GM04504 (cell line): ENCODE measurements around the gene DMPK.

Experiments
- DNase-seq: peaks from one replicate; pipeline ENCODE4 v3.0.0-alpha.2; 2012; ENCODE audit warnings: low read depth

The DMPK gene, protein sequence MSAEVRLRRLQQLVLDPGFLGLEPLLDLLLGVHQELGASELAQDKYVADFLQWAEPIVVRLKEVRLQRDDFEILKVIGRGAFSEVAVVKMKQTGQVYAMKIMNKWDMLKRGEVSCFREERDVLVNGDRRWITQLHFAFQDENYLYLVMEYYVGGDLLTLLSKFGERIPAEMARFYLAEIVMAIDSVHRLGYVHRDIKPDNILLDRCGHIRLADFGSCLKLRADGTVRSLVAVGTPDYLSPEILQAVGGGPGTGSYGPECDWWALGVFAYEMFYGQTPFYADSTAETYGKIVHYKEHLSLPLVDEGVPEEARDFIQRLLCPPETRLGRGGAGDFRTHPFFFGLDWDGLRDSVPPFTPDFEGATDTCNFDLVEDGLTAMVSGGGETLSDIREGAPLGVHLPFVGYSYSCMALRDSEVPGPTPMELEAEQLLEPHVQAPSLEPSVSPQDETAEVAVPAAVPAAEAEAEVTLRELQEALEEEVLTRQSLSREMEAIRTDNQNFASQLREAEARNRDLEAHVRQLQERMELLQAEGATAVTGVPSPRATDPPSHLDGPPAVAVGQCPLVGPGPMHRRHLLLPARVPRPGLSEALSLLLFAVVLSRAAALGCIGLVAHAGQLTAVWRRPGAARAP

DNA sequence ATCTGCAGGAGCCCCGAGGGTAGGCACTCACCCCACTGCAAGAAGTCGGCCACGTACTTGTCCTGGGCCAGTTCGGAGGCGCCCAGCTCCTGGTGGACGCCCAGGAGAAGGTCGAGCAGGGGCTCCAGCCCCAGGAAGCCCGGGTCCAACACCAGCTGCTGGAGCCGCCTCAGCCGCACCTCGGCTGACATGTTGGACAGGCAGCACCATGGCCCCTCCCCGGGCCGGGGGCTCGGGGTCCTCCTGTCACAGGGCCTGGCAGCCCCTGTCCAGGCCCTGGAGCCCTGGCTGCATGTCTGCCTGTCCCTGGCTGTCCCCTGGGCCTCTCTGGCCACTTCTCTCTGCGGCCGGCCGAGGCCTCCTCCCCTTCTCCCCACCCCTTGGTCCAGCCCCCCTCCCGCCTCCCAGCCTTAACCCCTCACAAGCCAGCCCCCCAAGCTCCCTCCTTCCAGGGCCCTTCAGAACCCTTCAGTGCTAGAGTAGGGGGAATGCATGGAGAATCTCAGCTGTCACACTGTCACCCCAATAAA, at the start of gene DMPK:
TSS of gene DMPK (minus strand) at position 329 of the 530 bp plus-strand sequence. CDS start at position 191, 138 bp downstream.
- no peak for DNase-seq

DNA sequence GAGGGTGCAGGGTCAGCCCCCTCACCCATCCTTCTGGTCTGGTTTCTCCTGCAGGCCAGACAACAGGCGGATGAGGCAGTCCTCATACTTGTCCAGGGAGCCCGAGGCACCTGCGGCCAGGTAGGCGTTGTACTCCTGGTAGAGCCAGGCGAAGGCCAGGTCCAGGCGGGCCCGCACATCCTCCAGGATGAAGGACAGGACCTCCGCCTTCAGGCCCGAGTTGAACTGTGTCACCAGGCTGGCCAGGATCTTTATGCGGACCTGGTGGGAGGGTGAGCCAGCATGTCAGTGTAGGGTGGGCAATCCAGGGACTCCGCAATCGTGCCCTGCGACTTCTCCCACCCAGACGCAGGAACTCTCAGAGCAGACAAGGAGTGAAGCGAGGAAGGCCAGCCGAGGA, 46.7 kb upstream of the DMPK start:
- DNase-seq, result no peak

DNA sequence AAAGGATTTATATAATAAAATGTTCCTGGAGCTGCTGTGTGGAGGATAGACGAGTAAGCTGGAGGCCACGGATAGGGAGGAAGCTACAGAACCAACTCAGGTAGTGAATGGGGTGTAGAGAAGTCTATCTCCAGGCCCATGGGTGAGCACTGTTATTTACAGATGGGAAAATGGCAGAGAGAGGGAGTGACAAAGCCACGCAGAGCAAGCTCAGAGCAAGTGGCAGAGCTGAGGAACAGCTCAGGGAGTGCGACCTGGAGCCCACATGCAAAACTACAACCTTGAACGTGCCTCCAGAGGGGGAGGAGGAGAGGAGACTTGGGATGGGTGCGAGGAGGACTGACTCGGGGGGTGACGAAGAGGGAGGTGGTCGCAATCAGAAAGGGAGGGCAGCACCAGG, 46.2 kb upstream of the DMPK start:
- DNase-seq, result no peak

DNA sequence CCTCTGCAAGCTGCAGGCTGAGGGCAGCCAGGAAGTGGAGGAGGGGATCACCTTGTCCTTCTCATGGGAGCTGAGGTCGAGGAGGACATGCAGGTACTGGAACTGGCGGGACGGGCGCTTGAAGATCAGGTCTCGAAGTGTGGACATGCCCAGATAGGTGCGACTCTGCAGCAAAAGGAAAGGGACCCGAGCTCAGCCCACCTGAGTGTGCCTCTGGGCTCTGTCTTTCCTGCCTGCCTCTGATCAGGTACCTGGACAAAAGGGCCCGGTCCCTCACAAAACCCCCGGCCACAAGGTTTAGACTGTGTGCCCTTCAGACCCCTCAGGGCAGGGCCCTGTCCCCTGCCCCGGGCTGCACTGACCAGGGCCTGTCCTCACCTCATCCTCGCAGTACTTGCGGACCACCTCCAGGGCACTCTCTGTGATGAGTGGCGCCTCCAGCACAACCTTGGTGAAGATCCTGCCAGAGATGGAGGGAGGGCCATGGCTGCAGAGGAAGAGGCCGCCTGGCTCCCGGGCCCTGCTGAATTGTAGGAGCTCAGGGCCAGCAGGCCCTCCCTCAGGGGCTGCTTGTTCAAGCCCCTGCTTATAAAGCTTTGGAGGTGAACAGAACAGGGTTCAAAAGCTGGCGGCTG, 45.3 kb upstream of the DMPK start:
- no peak for DNase-seq

DNA sequence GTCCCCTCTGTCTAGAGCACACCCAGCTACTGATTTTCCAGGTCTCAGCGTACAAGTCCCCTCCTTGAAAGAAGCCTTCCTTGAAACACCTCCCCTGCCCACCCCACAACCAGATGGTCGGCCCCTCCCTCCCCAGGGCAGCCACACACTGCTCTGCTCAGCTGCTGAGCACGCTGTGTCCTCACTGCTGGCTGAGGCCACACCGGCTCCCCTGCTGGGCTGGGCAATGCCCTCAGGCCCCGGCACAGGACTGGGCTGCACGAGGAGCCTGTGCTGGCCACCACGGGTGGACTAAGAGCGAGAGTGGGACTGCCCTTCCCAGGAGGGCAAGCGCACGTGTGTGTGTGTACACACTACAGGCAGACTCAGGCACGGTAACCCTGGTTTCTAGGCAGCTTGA, 44.6 kb upstream of the DMPK start:
- DNase-seq, result no peak

DNA sequence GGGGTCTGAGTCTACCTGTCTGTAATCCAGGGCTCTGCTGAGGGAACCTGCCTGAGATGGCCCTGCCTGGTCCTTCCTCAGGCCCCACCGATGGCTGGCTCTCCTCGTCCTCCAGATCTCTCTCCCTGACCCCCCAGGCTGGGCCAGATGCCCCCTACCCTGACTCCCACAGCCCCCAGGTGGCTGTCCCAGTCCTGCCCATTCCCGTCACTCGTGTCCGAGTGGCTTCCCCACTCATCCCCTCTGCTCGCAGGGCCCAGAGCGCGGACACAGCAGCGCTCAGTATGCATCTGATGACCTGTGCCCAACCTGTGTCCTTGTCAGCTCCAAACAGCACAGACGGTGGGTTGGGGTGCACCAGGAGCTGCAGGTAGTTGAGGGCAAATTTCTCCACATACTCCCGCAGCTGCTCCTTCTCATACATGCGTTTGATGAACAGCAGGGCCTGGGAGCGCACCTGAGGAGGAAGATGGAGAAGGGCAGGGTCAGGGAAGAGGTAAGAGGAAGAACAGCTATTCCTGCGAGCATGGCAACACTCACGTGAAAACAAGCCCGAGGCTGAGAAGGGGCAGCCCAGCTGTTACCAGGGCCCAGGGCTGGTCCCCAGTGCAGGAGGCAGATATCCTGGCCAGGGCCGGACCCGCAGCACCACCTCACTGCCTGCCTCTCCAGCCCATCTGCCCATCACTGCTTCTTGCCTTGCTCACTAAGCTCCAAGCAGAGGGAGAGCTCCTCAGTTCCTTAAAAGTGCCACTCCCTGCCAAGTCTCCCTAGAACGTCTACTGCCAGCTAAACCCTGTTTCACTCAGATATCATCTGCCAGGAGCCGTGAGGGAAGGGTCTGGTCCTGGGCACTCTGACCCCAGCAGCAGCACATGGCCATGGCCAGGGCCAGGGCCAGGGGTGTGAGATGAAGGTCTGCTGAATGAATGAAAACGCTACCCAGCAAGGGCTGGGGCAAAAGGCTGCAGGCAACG, 43.9 kb upstream of the DMPK start:
- DNase-seq, result no peak

DNA sequence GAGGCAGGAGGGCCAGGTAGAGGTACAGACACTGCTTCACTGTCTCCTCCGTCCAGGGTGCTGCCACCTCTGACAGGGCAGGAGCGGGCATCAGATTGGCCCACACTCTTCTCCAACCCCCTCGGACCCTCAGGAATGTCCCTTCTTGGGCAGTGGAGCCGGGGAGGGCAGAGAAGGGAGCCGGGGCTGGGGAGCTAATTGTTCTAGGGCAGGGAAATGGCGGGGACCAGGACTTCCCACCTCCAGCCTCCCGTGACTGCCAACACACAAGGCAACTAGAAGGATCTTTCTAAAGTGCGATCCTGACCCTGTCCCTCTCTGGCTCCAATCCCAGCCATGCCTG, 42.9 kb upstream of the DMPK start:
- DNase-seq, result no peak

DNA sequence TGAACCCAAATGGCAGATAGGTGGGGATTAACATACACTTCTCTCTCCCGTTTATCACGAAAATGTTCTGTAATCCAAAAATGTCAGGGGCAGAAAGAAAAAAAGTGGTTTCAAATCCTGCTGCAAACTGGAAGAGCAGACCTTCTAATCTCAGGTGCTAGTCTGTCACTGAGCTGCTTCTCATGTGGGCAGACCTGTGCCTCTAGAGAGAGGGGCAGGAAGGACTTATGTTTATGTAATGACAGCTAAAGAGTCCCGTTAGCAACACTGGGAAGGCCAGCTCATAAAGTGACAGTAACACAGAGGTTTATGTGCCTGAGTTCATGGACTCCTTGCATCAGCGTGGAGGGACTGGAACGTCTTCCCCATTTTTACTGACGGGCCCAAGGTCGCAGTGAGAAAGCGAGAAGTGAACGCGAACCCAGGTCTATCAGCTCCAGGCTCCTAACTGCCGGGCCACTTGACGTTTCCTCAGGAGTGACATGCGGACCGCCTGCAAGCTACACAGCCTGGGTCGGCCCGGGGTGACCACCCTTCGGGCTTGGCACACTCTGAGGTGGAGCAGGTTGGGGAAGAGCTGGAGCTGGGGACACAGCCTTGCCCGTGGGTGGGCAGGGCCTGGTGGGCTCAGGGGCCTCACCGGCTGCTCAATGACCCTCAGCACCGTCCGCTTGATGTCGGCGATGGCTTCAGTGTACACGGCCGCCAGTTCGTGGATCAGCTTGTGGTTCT, 42.4 kb upstream of the DMPK start:
- no peak for DNase-seq

DNA sequence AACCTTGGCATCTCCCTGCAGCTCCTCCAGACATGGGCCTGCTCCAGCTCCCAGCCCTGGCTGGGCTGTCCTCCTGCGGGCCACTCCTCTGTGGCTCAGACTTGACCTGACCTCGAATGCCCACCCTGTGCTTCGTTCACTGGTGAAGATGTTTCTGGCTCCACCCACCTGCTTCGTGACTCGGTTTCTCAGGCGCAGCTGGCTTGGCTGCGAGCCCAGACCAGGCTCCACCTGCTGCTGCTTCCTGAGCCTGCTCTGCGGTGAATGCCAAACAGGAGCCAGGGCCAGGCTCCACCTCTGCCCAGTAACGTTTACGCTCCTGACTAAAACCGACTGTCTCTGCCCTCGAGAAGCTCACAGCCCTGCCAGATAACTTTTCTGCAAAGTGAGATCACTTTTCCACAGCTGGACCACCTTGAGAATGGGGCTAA, 41.8 kb upstream of the DMPK start:
- no peak for DNase-seq

DNA sequence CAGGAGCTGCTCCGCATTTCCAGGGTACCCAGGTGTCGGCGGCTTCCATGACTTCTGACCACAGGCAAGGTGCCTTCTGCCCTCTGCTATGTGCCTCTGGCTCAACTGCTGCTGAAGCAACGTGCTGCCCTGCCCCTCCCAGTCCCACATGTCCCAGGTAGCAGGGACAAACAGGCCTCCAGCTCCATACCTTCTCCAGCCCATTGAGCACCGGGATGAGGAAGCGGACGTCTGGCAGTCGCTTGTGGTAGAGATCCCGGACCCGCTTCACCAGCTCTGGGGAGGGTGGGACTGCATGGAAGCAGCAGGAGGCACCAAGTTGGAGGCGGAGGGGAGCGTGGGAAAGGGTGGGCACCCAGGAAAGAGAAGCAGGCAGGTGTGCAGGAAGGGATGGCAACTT, 40.9 kb upstream of the DMPK start:
- no peak for DNase-seq

DNA sequence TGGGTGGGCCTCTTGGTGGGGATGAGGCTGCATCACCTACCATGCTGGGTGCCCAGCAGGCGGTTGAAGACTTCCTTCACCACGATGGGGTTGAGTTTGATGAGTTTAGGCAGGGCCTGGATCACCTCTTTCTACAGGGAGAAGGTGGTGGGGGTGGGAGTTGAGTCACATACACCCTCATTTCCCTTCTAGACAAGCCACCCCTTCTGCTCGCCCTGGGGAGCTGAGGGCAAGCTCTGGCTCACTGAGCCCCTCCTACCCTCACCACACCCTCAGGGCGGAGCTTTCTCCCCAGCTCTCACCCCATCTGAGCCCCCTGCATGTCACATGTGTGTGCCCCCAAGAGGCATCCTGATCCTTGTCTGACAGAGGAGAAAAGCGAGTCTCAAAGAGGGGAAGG, 40.4 kb upstream of the DMPK start:
- DNase-seq, result no peak

DNA sequence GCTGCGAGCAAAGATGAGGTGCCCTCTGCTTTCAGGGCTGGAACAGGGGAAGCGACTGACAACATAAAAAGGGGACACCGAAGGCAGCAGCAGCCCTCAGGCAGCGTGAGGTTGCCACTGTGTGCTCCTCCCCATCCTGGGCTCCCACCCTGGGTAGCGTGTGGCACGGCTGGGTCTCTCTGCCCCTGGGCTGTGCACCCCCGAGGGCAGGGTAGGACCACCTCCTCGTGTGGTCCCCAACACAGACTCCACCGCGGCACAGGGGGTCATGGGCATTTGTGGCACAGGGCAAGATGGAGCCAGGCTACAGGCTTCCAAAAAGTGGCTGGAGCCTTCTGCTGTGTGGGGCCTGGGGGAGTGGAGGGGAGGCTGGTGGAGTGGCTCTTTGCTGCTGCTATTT, 39.3 kb upstream of the DMPK start:
- no peak for DNase-seq

DNA sequence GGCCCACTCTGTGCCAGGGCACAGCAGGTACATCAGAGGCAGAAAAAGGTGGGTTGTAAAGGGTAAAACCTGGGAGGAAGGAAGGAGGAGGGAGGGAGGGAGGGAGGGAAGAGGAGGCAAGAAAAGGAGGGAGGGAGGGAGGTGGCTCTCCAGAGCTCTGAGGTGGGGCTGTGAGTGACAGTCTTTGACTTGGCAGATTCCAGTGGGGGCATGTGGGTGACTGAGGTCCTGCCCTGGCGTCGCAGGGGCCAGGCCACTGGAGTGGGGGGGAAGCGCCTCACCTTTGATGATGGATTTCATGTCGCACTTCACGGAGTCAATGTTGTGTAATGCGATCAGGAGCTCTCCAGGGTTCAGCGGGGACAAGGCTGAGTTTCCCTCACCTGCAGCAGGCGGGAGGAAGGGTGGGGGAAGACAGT, 38.8 kb upstream of the DMPK start:
- DNase-seq, result no peak

DNA sequence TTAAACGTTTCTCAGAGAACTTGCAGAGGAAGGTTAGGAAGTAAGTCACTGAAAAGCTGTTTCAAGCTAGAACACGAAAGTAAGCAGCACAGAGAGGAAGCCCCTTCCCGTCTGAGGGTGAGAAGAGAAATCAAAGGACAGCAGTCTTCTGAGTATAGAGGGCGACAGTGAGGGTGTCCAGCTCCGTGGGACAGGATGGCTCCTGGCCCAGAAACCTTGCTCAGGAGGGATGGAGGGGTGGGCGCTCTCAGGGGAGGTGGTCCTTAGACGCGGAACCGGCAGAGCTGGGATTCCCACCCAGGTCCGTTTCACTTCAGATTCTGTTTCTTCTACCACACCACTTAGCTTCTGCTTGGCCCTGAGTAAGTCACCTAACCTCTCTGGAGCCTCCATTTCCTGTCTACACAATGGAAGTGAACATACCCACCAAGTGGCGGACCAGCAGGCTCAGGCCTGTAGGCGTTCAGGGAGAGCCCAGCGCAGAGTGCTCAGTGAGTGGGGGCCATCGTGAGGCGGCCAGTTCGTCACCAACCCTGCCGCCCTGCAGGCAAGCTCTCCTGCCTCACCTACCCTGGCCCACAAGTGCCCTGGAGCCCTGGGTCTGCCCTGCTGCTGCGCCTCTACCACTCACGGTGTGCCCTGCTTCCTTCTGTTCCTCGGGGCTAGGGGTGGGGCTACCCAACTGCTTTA, 38.3 kb upstream of the DMPK start:
- no peak for DNase-seq

DNA sequence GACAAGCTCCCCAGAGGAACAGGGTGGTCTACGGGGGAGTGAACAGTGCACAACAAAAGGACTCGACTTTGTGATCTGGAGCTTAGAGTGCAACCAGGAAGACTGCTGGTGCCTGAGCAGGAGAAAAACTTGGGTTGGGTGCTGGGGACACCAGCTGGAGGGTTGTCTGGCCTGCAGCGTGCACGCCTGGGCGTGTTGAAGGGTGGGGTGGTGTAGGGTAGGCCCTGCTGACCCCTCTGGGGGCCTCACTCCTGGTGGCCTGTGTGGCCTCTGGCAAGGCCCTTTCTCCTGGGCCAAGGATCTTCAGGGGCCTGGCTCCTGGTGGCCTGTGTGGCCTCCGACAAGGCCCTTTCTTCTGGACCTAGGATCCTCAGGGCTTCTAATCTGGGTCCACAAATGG, 37.5 kb upstream of the DMPK start:
- no peak for DNase-seq

DNA sequence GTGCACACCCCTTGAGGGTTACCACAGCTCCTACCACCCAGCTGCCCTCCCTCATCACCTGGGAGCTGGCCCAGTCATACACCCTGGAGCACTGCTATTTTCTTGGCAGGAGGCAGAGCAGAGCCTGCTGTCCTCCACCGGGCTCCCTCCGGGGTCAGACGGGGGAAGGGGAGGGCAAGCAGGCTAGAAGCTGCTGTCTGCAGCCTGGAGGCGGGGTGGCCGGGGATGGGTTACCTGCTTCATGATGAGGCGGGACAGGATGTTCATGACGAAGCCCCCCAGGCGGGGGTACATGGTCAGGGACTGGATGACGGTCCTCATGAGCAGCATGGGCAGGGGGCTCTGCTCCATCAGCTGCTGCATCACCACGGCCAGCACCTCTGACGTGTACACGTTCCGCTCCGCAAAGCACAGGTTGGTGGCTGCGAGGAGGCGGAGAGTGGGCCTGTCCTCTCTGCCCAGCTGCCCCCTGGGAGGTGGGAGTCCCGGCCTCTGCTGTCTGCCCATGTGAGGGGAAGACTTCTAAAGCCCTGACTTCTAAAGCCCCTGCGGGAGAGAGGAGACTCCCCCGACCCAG, 35.5 kb upstream of the DMPK start:
- DNase-seq, result no peak

DNA sequence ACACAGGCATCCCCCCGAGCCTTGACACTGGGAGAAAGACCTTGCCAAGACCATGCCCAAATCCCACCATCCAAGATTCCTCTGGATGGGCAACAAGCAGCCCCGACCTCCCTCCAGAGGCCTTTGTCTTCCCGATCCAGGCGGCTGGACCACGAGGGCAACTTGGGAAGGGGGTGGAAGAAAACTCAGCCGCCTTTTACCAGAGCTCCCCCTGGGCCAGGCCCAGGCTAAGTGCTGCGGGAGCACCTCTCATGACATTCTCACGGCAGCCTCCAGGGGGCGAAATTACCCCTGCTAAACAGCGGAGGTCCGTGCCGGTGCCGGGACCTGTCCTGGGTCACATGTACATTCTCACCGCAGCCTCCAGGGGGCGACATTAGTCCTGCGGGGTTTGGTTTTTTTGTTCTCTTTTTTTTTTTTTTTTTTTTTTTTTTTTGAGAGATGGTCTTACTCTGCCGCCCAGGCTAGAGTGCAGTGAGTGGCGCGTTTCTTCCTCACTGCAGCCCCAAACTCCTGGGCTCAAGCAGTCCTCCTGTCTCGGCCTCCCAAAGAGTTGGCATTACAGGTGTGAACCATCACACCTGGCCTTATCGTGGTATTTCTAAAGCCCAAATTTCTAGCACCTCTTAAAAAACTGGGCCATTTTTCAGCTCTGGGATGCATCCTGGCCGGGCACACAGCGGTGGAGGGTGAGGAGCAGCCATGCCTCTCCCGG, 34.9 kb upstream of the DMPK start:
- DNase-seq, result peak; percentile 81

DNA sequence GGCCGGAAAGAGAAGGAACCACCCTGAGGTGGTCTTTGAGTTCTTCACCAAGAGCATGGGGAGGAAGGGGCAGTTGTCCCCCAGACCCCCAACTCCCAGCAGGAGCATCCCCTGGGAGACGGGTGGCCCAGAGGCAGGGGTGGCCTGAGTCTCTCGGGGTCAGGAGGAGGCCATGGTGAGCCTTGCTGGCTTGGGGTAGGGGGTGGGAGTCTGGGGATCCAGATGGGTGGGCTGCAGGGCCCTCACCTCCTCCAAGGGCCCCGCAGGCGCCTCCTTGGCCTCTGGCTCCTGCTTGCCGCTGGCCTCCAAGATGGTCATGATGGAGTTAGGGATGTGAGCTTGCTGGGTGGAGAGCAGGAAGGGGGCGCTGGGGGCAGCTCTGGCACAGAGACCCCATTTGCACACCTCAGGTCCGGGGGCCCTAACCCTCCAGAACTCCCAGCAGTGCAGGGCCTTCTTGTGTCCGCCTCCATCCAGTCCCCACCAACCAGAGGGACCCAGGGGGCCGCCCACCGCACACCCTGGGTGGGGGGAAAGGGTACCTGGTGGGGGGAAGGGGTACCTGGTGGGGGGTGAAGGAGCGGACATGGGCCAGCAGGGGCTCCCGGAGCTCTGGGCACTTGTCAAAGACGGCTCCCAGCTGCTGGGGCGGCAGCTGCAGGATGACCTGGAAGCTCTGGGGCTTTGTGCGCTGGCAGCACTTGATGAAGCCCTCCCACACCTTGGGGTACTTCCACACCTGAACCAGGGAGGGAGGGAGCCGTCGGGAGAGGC, 34.1 kb upstream of the DMPK start:
- no peak for DNase-seq
